Epithelial cell of proximal tubule (primary cell): ENCODE results near the gene APH1B. TPM values are rescaled to one million over a fixed set of nuclear protein-coding genes. Genes with fewer than 3 reads are reported as not detected.
"Not testable (repeated sequence)": the region's sequence is repeated elsewhere in the genome, so short reads cannot be mapped to it uniquely, and the experiment has no call there.

Experiments used
- DNase-seq: peaks from one replicate; pipeline ENCODE4 v3.0.0-alpha.2; 2011; ENCODE audit warnings: low read depth
- H3K4me3 ChIP-seq: 2 replicates; pipeline ENCODE4 v1.5.1; 2011; ENCODE audit warnings: low read depth, mild to moderate bottlenecking, low read length
- total RNA-seq: library from RNA; depleted of rRNA; stranded (reverse); fragments of >200 nt; gene quantifications from 2 replicates; pipeline ENCODE4 v1.2.3, GENCODE V29; 2015
- TF ChIP-seq, protein P1 (sequence below): conservative IDR thresholded peaks from 2 replicates; pipeline ENCODE4 v1.5.1; 2012; ENCODE audit warnings: low read depth, mild to moderate bottlenecking, low read length

APH1B gene
- total RNA-seq, 1 donor from 2014 or later = 3.9 TPM

DNA sequence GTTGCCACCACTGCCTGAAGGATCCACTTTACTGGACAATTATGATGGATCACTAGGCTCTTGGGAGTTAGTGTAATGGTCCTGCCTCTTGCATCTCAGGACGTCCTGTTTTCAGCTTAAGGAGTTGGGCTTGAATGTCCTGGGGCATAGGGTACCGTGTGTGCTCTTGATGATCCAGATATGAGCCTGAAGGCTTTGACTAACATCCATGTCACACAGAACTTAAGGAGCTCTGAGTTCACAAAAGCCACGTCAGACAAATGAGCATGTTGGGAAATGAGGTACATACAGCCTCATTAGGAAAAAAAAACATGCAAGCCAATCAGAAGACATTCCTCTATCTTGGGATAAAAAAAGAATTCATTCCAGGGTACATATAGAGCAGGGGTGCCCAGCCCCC lies 63.5 kb downstream of the APH1B start:
- DNase-seq = no peak

DNA sequence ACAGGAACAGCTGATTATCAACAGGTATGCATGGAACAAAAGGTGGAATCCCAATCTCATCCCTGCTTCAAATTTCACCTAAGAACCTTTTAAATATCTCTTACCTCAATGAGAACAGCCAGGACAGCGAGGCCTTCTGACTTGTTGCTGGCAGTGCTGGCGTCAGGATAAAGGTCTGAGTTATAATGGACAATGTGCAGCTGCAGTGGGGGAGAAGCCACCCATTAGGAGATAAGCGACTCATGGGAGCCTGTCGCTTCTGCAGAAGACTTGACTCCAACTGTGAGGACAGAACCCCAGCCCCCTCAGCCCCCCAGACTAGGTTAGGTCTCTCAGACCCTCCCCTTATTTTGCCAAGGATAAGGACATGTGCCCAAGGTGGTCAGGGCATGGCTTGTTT lies 64.5 kb downstream of the APH1B start:
- TF ChIP-seq, protein P1, sequence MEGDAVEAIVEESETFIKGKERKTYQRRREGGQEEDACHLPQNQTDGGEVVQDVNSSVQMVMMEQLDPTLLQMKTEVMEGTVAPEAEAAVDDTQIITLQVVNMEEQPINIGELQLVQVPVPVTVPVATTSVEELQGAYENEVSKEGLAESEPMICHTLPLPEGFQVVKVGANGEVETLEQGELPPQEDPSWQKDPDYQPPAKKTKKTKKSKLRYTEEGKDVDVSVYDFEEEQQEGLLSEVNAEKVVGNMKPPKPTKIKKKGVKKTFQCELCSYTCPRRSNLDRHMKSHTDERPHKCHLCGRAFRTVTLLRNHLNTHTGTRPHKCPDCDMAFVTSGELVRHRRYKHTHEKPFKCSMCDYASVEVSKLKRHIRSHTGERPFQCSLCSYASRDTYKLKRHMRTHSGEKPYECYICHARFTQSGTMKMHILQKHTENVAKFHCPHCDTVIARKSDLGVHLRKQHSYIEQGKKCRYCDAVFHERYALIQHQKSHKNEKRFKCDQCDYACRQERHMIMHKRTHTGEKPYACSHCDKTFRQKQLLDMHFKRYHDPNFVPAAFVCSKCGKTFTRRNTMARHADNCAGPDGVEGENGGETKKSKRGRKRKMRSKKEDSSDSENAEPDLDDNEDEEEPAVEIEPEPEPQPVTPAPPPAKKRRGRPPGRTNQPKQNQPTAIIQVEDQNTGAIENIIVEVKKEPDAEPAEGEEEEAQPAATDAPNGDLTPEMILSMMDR = no peak
- DNase-seq = no peak
- H3K4me3 ChIP-seq = no peak overlapping the region

More for the DNA sequence above, 63.5 kb downstream of the APH1B start:
- H3K4me3 ChIP-seq = no peak overlapping the region
- TF ChIP-seq, protein P1 = no peak

DNA sequence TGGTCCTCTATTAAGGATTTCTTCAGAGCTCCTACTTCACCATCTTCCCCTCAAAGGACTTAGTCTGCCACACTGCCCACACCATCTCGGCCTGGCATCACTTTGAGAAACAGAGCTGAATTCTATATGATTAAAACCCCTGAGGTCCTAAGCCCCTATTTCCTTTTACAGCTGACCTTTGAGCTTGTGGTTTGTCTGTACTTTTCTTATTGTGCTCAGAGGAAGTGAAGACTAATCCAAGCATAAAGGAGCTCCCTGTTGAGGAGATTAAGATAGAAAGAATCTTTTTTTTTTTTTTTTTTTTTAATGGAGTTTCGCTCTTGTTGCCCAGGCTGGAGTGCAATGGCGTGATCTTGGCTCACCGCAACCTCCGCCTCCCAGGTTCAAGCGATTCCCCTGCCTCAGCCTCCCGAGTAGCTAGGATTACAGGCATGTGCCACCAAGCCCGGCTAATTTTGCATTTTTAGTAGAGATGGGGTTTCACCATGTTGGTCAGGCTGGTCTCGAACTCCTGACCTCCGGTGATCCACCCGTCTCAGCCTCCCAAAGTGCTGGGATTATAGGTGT lies 65.7 kb downstream of the APH1B start:
- not testable (repeated sequence) for H3K4me3 ChIP-seq, DNase-seq

DNA sequence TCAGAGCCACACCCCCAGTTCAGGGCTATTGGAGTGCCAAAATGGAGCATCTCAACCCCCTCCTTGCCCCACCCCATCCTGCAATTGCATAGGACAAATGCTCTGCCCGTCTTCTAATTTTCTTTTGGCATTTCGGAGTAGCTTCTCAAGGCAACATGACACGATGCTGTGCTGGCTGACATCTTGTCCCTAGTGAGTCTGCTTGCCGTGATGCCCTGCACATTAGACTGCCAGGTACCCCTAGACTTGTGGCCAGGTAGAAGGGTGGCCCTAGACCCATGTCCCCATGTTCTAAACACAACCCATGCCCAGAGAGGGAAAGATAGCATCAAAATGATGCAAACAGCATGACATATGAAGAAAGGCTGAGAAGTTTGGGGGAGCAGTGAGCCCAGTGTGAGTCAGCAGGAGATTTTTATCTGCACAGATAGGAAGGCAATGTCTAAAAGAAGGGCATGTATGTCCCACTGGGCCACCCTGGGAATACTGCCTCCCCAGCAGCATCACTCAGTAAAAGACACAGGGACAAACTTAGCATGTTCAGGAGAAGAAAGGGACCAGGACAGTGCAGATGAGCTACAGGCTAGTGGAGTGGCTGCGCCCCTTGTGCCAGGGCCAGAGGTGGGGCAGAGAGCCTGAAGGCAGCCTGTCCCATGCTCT lies 67.5 kb downstream of the APH1B start:
- DNase-seq = no peak
- TF ChIP-seq, protein P1 = no peak
- no peak overlapping the region for H3K4me3 ChIP-seq

DNA sequence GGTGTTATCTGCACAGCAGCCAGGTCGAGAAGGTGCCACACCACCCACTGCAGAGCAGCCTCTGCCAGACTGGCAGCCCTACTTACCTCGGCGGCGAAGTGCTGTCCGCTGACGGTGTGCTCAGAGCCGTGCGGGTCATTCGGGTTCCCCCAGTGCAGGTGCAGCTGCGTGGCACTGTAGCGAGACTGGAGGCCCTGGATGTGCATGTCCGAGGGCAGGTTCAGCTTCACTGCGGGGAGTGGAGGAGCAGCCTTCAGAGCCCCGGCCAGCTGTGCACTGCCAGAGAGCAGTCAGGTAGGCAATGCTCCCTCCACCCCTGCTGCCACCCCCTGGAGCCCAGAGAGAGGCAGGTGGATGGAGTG lies 68.0 kb downstream of the APH1B start:
- no peak overlapping the region for H3K4me3 ChIP-seq
- TF ChIP-seq, protein P1 = no peak
- DNase-seq = no peak

DNA sequence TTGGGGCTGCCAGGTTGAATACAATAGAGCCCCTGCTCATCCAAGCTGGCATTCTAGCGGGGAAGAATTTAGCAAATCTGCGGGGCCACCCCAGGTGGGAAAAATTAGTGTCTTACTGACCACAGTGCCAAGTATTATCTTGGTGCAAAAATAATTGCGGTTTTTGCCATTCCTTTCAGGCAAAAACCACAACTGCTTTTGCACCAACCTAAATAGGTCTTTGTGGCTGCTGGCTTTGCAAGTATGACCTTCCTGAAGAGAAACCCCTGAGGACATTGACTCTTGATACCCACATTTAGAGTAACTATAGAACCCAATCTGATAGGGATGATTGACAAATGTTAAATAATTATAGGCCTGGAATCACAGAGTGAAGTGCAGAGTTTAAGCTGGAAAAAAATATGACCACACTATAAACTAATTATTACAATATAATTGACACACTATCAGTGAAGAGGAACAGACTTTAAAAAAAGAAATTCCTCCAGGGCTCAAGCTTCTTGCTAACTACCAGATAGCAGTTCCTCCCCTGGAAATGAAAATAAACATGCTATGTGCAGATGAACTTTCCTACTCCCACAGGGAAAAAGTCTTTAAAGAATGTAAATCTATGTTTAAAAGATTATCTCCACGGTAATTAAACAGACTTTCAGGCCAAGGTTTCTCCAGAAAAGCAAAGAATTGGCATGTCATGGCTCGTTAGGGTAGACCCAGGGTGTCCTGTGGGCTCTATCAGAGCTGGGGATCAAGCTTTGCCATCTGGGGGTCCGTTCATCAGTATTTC lies 69.9 kb downstream of the APH1B start:
- DNase-seq = no peak
- H3K4me3 ChIP-seq = no peak overlapping the region
- TF ChIP-seq, protein P1 = no peak

DNA sequence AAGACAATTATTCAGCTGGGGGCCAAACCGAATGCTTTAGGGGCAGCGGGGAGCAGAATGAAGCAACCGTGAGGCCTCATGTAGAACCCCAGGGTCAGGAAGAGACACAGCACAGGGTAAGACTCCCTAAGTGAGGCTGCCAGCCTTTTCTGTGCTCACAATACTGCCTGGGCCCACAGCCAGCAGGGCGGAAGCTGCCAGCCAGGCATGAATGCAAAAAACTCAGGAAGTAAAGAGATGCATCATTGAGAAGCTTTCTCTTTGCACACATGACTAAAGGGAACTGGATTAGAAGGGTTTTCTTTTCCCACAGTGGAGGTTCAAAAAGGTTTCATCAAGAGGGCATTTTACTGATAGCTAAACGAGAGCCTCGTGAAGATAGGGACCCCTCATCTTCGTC lies 71.0 kb downstream of the APH1B start:
- H3K4me3 ChIP-seq = no peak overlapping the region
- TF ChIP-seq, protein P1 = no peak
- DNase-seq = no peak
